Neutrophil (primary cell): Measurements from ENCODE around the gene FBXL17.

Source experiments
- H3K27ac ChIP-seq: fragments of 200-600 bp; sonication (generic); 2 replicates; pipeline ENCODE4 v1.5.1; 2016; ENCODE audit warnings: mild to moderate bottlenecking, moderate library complexity
- H3K27me3 ChIP-seq: fragments of 200-600 bp; sonication (generic); 2 replicates; pipeline ENCODE4 v1.6.0; 2016; ENCODE audit warnings: mild to moderate bottlenecking
- H3K36me3 ChIP-seq: fragments of 200-600 bp; sonication (generic); 2 replicates; pipeline ENCODE4 v1.5.1; 2017
- H3K4me1 ChIP-seq, 2 experiments: fragments of 200-600 bp in 1 of 2; sonication (generic) in 1 of 2; 1 replicate in 1 of 2; 2 replicates in 1 of 2; pipeline versions ENCODE4 v1.5.1 to v1.6.1; 2013 to 2016; ENCODE audit warnings: low read depth in 1 of 2, low read length in 1 of 2, mild to moderate bottlenecking in 1 of 2, moderate library complexity in 1 of 2; ENCODE audit not compliant: control insufficient read depth in 1 of 2, insufficient read depth in 1 of 2
- H3K4me3 ChIP-seq, 2 experiments: fragments of 200-600 bp in 1 of 2; sonication (generic) in 1 of 2; 1 replicate in 1 of 2; 2 replicates in 1 of 2; pipeline ENCODE4 v1.5.1; 2013 to 2016; ENCODE audit warnings: low read depth in 1 of 2, low read length in 1 of 2, mild to moderate bottlenecking in 1 of 2, moderate library complexity in 1 of 2
- H3K9me3 ChIP-seq: fragments of 200-600 bp; sonication (generic); 2 replicates; pipeline ENCODE4 v1.5.1; 2016
- TF ChIP-seq, protein P1 (sequence below): fragments of 200-600 bp; sonication (generic); IDR thresholded peaks from 2 replicates; pipeline ENCODE4 v1.5.1; 2016; ENCODE audit warnings: antibody characterized with exemption

Gene FBXL17

DNA sequence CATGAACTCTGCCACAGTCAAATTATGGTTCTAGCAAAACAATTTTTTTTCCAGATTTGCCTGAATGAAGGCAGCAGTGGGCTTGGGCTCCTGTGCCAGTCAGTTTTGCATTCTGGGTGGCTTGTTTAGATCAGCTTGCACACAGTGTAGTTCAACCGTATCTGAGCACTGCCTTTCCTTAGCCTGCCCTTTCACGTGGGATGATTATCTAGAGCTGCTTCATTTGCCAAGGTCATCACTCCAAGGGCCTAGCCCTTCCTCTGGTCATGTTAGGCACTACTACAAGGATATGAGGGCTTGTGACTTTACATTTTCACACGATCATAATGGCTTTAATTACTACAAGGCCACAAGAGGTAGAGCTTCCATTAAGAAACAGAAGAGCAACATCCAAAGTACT, 560.6 kb downstream of the FBXL17 start:
- H3K36me3 ChIP-seq: no peaks in the 10 kb centered on the region
- H3K9me3 ChIP-seq: no peaks in the 10 kb centered on the region
- no peak overlapping the region for H3K27ac ChIP-seq
- H3K4me3 ChIP-seq: no peak overlapping the region
- H3K4me1 ChIP-seq: no peaks in the 10 kb centered on the region
- no peaks in the 10 kb centered on the region for H3K27me3 ChIP-seq
- TF ChIP-seq, protein P1, sequence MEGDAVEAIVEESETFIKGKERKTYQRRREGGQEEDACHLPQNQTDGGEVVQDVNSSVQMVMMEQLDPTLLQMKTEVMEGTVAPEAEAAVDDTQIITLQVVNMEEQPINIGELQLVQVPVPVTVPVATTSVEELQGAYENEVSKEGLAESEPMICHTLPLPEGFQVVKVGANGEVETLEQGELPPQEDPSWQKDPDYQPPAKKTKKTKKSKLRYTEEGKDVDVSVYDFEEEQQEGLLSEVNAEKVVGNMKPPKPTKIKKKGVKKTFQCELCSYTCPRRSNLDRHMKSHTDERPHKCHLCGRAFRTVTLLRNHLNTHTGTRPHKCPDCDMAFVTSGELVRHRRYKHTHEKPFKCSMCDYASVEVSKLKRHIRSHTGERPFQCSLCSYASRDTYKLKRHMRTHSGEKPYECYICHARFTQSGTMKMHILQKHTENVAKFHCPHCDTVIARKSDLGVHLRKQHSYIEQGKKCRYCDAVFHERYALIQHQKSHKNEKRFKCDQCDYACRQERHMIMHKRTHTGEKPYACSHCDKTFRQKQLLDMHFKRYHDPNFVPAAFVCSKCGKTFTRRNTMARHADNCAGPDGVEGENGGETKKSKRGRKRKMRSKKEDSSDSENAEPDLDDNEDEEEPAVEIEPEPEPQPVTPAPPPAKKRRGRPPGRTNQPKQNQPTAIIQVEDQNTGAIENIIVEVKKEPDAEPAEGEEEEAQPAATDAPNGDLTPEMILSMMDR: no peak

DNA sequence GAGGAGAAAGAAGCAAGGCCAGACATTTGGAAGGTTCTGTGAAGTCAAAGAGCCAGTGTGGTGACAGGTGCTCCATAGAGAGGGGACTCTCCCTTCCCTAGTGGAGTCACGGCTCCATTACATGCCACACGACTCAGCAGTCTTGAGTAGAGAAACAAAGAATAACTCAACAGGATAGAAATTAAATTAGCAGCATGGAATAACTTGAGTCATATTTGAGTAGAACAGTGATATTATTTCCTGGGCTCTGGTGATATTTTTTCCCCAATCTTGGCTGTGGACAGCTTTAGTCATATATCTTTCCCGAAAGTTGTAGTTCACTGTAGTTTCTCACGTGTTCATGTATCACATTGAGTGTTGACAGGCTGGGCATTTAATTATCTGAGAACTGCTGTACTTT, 561.5 kb downstream of the FBXL17 start:
- H3K27me3 ChIP-seq: no peaks in the 10 kb centered on the region
- H3K4me1 ChIP-seq: no peaks in the 10 kb centered on the region
- no peaks in the 10 kb centered on the region for H3K36me3 ChIP-seq
- no peaks in the 10 kb centered on the region for H3K9me3 ChIP-seq
- no peak overlapping the region for H3K4me3 ChIP-seq
- TF ChIP-seq, protein P1: no peak
- H3K27ac ChIP-seq: no peak overlapping the region

DNA sequence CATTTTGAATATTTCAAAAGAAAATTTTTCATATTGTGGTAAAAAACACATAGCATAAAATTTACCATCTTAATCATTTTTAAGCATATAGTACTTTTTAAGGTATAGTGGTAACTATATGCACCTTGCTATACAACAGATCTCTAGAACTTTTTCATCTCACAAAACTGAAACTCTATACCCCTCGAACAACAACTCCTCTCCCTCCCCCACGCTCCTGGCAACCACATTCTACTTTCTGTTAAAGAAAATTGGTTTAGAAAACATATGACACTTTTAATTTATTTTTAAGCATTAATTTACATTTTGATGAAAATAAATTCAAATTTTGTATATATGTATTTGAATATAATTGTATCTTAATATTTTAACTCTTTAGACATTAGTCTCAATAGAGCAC, 563.9 kb downstream of the FBXL17 start:
- TF ChIP-seq, protein P1: no peak
- Histone ChIP-seq H3K9me3 (no peaks in the 10 kb centered on the region), H3K27ac (no peak overlapping the region), H3K36me3 (no peaks in the 10 kb centered on the region), H3K4me1 (no peaks in the 10 kb centered on the region), H3K4me3 (no peak overlapping the region), H3K27me3 (no peaks in the 10 kb centered on the region)

DNA sequence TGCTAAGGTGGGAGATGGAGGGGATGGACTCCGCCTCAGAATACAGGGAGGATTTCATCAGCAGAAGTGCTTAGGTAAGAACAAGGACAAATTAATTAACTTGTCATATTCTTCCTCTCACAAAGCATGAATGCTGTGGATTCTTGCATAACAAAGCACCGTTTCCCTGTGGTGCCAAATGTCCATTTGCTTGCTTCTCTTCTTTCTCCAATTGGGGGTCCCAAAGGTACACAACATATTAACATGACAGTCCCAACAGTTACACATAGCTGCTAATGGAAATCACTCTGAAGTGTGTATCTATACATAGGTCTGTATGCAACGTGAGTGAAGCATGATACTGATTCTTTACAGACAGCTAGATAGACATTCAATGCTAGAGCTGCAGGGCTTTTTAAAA, 564.5 kb downstream of the FBXL17 start:
- TF ChIP-seq, protein P1: no peak
- no peaks in the 10 kb centered on the region for H3K9me3 ChIP-seq
- no peaks in the 10 kb centered on the region for H3K4me1 ChIP-seq
- H3K27ac ChIP-seq: no peak overlapping the region
- H3K4me3 ChIP-seq: no peak overlapping the region
- H3K27me3 ChIP-seq: no peaks in the 10 kb centered on the region
- H3K36me3 ChIP-seq: no peaks in the 10 kb centered on the region

DNA sequence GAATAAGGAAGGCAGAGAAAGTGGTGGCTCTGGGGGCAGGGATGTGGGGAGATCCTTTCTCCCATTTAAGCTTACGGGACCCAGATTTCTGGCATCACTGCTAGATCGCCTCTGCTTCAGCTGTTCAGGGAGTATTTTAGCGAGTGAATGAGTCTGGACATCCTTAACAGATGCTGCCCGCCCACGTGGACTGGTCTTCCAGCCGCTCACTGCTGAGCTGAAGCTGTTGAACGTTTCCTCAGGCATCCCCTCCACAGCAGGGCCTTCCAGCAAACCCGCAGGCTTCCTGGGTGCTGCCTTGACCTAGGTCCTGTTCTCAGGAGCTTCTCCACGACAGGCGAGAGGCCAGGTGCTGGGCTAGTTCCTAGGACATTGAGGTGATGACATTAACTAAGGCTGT, 566.8 kb downstream of the FBXL17 start:
- no peak overlapping the region for H3K27ac ChIP-seq
- H3K9me3 ChIP-seq: no peaks in the 10 kb centered on the region
- no peaks in the 10 kb centered on the region for H3K36me3 ChIP-seq
- H3K4me3 ChIP-seq: no peak overlapping the region
- TF ChIP-seq, protein P1: no peak
- no peaks in the 10 kb centered on the region for H3K4me1 ChIP-seq
- no peaks in the 10 kb centered on the region for H3K27me3 ChIP-seq
